ENCODE results near the gene FTSJ1. TPM values are rescaled to one million over a fixed set of nuclear protein-coding genes. Genes with fewer than 3 reads are reported as not detected.
"Not testable (repeated sequence)": the region's sequence is repeated elsewhere in the genome, so short reads cannot be mapped to it uniquely, and the experiment has no call there.

The FTSJ1 gene
- total RNA-seq, 1 donor, result 53.5 TPM

DNA sequence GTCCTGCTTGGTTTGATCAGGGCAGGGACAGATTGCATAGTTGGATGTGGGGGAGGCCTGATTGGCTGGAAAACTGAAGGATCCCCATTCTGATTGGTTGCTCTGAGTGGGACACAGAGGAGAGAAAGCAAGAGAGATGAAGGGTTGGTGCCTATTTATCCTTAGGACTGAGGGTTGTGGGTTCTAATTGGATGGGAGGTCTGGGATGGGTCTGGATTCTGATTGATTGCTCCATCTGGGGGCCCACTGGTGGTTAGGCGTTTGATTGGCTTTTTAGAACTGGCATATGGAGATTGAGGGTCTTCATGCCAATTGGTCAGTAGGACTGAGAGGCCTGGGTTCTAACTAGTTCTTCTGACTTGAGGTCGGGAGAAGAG is 45.0 kb downstream of the FTSJ1 start:
- TF ChIP-seq, protein P1, sequence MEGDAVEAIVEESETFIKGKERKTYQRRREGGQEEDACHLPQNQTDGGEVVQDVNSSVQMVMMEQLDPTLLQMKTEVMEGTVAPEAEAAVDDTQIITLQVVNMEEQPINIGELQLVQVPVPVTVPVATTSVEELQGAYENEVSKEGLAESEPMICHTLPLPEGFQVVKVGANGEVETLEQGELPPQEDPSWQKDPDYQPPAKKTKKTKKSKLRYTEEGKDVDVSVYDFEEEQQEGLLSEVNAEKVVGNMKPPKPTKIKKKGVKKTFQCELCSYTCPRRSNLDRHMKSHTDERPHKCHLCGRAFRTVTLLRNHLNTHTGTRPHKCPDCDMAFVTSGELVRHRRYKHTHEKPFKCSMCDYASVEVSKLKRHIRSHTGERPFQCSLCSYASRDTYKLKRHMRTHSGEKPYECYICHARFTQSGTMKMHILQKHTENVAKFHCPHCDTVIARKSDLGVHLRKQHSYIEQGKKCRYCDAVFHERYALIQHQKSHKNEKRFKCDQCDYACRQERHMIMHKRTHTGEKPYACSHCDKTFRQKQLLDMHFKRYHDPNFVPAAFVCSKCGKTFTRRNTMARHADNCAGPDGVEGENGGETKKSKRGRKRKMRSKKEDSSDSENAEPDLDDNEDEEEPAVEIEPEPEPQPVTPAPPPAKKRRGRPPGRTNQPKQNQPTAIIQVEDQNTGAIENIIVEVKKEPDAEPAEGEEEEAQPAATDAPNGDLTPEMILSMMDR (IDR thresholded peaks at IDR 0.05; ENCODE audit: insufficient read depth, low read depth, low read length), result no peak
- peak overlapping the region; percentile 72 for H3K4me3 ChIP-seq (ENCODE audit: low read depth, low read length)
- no peak for DNase-seq (ENCODE audit: low read depth)

DNA sequence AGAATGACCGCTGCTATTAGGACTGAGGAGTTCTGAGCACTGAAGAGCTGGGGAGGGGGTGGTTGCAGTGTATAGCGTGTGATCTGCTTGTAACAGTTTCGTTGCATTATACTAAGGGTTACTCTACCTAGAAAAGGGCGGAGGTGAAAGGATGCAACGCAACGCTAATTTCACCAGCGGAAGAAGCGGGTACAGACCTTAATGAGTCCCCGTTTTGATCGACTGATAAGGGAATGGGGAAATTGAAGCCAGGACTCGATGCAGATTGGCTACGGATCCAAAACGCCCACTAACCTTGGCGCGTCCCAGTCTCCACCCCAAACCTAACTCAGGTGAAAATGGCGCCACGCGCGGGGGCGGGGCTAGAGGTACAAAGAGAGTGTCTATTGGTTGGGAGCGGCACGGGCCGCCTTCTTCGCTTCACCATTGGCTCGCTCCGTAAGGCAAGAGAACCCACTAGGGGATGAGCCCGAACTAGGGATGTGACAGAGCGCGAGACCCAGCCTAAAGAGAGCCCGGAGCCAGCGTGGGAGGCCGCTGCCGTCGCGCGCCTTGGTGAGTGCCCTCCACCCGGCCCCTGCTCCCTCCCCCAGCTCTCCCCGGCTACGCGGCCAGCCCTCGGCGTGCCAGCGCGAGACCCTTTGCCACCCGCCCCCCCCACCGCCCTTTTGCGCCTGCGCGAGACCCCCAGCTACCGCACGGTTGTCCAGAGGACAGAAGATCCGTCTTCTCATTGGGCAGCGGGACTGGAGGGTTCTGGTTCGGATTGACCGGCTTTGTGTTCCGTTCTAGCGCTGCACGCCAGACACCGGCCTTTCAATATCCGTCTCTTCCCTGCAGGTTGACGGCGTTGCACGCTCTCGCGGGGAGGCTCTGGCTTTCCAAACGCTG is 45.6 kb downstream of the FTSJ1 start, which contains the start of gene EBP:
EBP (plus strand) TSS at position 456 of the 891 bp plus-strand sequence. CDS start 1,964 bp downstream, outside the sequence.
- DNase-seq (ENCODE audit: low read depth), result peak; percentile 80

DNA sequence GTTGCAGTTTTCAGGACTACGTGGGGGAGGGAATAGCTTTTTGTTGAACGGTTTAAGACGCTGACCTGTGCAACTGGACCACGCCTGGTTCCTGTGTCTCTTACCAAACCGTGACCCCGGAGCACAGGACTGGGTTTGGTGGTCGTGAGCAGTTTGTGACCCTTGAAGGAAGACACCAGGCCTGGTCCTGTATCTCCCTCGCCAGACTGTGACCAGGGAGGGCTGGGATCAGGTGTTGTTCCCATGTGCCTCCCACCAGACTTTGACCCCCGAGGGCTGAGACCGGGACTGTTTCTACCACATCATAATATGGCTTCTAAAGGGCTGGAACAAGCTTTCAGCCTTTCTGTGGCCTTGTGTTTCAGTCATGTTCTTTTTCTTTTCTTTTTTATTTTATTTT is 46.3 kb downstream of the FTSJ1 start:
- H3K4me3 ChIP-seq (ENCODE audit: low read depth, low read length), result peak overlapping the region; percentile 72
- no peak for DNase-seq (ENCODE audit: low read depth)
- TF ChIP-seq, protein P1 (IDR thresholded peaks at IDR 0.05; ENCODE audit: insufficient read depth, low read depth, low read length), result no peak

More for the DNA sequence above, 45.6 kb downstream of the FTSJ1 start, which contains the start of gene EBP:
- peak within 1 kb of the TSS; percentile 72 for H3K4me3 ChIP-seq (ENCODE audit: low read depth, low read length)
- TF ChIP-seq, protein P1 (IDR thresholded peaks at IDR 0.05; ENCODE audit: insufficient read depth, low read depth, low read length), result no peak

DNA sequence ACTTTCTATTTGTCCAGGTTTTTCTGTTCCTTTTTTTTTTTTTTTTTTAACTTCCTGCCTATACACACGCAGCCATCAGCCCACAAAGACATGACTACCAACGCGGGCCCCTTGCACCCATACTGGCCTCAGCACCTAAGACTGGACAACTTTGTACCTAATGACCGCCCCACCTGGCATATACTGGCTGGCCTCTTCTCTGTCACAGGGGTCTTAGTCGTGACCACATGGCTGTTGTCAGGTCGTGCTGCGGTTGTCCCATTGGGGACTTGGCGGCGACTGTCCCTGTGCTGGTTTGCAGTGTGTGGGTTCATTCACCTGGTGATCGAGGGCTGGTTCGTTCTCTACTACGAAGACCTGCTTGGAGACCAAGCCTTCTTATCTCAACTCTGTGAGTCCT is 47.7 kb downstream of the FTSJ1 start:
- no peak overlapping the region for H3K4me3 ChIP-seq (ENCODE audit: low read depth, low read length)
- TF ChIP-seq, protein P1 (IDR thresholded peaks at IDR 0.05; ENCODE audit: insufficient read depth, low read depth, low read length), result no peak
- no peak for DNase-seq (ENCODE audit: low read depth)

DNA sequence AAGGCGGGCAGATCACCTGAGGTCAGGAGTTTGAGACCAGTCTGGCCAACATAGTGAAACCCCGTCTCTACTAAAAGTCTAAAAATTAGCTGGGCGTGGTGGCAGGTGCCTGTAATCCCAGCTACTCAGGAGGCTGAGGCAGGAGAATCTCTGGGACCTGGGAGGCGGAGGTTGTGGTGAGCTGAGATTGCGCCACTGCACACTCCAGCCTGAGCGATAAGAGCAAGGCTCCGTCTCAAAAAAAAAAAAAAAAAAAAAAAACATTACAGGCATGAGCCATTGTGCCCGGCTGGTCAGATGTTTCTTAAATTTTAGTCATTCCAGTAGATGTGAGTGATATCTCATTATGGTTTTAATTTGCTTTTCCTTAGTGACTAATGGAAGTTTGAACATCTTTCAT is 49.9 kb downstream of the FTSJ1 start:
- not testable (repeated sequence) for H3K4me3 ChIP-seq (ENCODE audit: low read depth, low read length); DNase-seq (ENCODE audit: low read depth)

DNA sequence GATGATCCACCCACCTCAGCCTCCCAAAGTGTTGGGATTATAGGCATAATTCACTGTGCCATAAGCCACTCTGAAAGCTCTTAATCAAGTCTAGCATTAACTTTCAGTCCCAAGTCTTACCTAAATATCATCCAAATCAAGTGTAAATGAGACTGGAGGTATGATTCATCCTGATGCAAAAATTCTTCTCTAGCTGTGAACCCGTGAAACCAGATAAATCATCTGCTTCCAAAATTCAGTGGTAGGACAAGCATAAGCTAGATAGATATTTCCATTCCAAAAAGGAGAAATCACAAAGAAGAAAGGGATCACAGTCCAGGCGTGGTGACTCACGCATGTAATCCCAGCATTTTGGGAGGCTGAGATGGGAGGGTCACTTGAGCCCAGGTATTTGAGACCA is 54.7 kb downstream of the FTSJ1 start:
- H3K4me3 ChIP-seq (ENCODE audit: low read depth, low read length), result no peak overlapping the region
- no peak for DNase-seq (ENCODE audit: low read depth)
- TF ChIP-seq, protein P1 (IDR thresholded peaks at IDR 0.05; ENCODE audit: insufficient read depth, low read depth, low read length), result no peak

DNA sequence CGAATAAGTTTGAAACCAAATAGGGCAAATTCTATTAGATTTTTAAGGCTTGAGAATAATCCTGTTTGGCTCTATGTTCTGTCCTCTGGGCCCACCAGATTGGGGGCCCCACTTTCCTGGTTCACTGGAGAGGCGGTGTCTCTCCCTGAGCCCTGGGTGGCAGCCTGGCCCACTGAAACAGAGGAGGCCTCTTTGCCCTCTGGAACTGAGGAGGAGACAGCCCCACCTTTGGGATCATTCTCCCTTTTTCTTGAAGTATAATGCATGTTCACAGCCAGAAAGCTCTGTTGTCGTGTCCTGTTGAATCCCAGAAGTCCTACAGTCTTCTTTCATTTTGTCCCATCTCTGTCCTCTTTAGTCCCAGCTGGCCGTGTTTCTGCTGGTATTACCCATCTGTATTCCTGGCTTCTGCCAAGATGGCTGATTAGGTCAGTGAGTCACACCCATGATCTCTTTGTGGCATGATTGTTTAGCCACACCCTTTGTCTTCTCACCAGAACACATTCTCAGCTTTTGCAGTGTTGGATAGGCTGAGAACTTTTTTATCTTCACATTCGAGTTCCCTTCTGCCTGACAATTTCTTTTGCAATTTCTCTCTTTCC is 55.5 kb downstream of the FTSJ1 start:
- TF ChIP-seq, protein P1 (IDR thresholded peaks at IDR 0.05; ENCODE audit: insufficient read depth, low read depth, low read length), result no peak
- H3K4me3 ChIP-seq (ENCODE audit: low read depth, low read length), result no peak overlapping the region
- peak; percentile 66 for DNase-seq (ENCODE audit: low read depth)

All from fibroblast of villous mesenchyme (primary cell).